Right atrium auricular region (tissue), 2 donors: ENCODE measurements around the gene DERL3. TPM values are rescaled to one million over a fixed set of nuclear protein-coding genes. Genes with fewer than 3 reads are reported as not detected.

Experiments
- DNase-seq: peaks from one replicate; pipeline ENCODE4 v3.0.0-alpha.2; 2019; ENCODE audit warnings: low spot score
- H3K27ac ChIP-seq, 2 donors: fragments of 200-600 bp; sonication (generic); 1 replicate in 1 of 2; 2 replicates in 1 of 2; pipeline ENCODE4 v1.5.1; 2016 to 2019
- H3K27me3 ChIP-seq, 2 donors: fragments of 200-600 bp; sonication (generic); one replicate each; pipeline versions ENCODE4 v1.5.1 to v1.6.0; 2017 to 2019
- H3K36me3 ChIP-seq: fragments of 200-600 bp; sonication (generic); one replicate; pipeline ENCODE4 v1.5.1; 2016
- H3K4me1 ChIP-seq, 2 donors: fragments of 200-600 bp; sonication (generic); one replicate each; pipeline versions ENCODE4 v1.5.1 to v1.6.0; 2017 to 2019
- H3K4me3 ChIP-seq, 2 donors: fragments of 200-600 bp; sonication (generic); 1 replicate in 1 of 2; 2 replicates in 1 of 2; pipeline ENCODE4 v1.5.1; 2017 to 2019; ENCODE audit warnings: mild to moderate bottlenecking in 1 of 2, moderate library complexity in 1 of 2
- H3K9me3 ChIP-seq, 2 donors: fragments of 200-600 bp; sonication (generic); one replicate each; pipeline ENCODE4 v1.5.1; 2019
- CTCF ChIP-seq, 2 donors: fragments of 200-600 bp; sonication (generic); IDR thresholded peaks; one replicate each; pipeline ENCODE4 v1.5.1; 2019; ENCODE audit warnings: antibody characterized with exemption in 2 of 2
- total RNA-seq, 2 donors: library from RNA; depleted of rRNA; stranded (reverse); fragments of >200 nt; gene quantifications; one replicate each; pipeline ENCODE4 v1.1.0, GENCODE V29; 2016

The DERL3 gene
- total RNA-seq, 2 donors from 2014 or later: 4.0 to 10.6 TPM

- peaks cover 0 to 90% of the 10 kb centered on the region in 2 donors for H3K4me1 ChIP-seq
- H3K9me3 ChIP-seq: no peaks in the 10 kb centered on the region
- no peaks in the 10 kb centered on the region for H3K27me3 ChIP-seq
- DNase-seq: no peak
- TF ChIP-seq CTCF (IDR thresholded peaks at IDR 0.05): no peak
- H3K36me3 ChIP-seq: peaks cover 27% of the 10 kb centered on the region
- H3K4me3 ChIP-seq: no peak overlapping the region
- peak overlapping the region; percentile 88 to 90 for H3K27ac ChIP-seq
These were observed 7.0 kb downstream of the DERL3 start for GRCh38 chr22:23831781-23832180.

- no peak for DNase-seq
- H3K36me3 ChIP-seq: peaks cover 33% of the 10 kb centered on the region
- H3K9me3 ChIP-seq: no peaks in the 10 kb centered on the region
- no peaks in the 10 kb centered on the region for H3K27me3 ChIP-seq
- H3K4me3 ChIP-seq: no peak overlapping the region
- H3K4me1 ChIP-seq: peaks cover 0 to 91% of the 10 kb centered on the region in 2 donors
- no peak for TF ChIP-seq CTCF (IDR thresholded peaks at IDR 0.05)
- H3K27ac ChIP-seq: peak overlapping the region; percentile 88 to 90
These were observed 7.5 kb downstream of the DERL3 start for GRCh38 chr22:23831261-23831660.

DNA sequence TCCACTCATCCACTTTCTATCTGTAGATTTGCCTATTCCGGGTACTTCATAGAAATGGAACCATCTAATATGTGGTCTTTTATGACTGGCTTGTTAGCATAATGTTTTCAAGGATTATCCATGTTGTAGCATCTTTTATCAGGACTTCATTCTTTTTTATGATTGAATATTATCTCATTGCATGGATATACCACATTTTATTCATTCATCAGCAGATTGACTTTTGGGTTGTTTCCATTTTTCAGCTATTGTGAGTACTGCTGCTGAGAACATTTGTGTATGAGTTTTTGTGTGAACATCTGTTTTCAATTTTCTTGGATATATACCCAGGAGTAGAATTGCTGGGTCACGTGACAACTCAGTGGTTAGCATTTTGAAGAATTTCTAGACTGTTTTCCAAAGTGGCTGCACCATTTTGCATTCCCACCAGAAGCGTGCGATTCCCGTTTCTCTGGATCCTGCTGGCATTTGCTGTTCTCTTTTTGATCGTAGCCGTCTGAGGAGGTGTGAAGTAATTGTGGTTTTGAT, 8.9 kb downstream of the DERL3 start:
- H3K27me3 ChIP-seq: no peaks in the 10 kb centered on the region
- H3K4me1 ChIP-seq: peaks cover 0 to 92% of the 10 kb centered on the region in 2 donors
- H3K4me3 ChIP-seq: no peak overlapping the region
- H3K36me3 ChIP-seq: peaks cover 46% of the 10 kb centered on the region
- H3K27ac ChIP-seq: peak overlapping the region; percentile 84 to 90
- H3K9me3 ChIP-seq: no peaks in the 10 kb centered on the region
- no peak for DNase-seq
- no peak for TF ChIP-seq CTCF (IDR thresholded peaks at IDR 0.05)

DNA sequence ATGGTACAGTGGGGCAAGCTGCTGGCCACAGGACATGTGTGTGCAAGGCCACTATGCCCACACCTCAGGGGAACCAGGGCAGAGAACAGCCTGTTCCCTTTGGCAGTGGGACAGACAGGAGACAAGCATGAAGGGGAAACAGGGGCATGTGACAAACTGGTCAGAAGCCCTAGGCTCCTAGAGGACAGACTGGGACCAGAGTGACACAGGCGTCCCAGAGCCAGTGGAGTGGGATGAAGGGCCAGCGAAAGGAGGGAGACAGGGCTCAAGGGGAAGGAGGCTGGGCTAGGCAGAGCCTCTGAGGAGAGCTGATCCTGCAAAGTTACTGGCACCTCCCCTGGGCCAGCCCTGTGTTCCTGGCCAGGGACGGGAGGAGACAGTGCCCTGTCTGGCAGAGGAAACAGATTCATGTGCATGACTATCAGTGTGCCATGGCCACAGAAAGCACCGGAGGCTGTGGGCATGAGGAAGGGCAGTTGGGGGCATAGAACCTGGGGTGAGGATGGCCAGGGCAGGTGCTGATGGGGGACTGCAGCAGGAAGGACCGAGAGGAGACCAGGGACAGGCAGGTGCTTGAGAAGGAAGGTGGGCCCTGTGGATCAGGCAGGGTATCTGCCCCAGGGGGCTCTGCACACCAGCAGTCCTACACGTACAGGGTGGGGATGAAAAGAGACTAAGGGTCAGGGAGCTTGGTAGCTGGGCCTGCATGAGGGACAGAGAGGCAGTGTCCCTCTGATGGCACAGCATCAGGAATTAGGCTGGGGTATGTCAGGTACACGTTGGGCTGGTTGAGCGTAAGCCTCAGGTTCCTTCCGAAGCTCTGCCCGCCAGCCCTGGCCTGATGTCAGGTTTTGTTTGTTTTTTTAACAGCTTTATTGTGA, 9.8 kb downstream of the DERL3 start:
- H3K27ac ChIP-seq: peak overlapping the region; percentile 84 to 90

GRCh38 chr22:23827351-23827995, 11.3 kb downstream of the DERL3 start:
- H3K9me3 ChIP-seq: no peaks in the 10 kb centered on the region
- H3K4me3 ChIP-seq: no peak overlapping the region
- H3K36me3 ChIP-seq: peaks cover 58% of the 10 kb centered on the region
- peak overlapping the region; percentile 84 to 90 for H3K27ac ChIP-seq
- peaks cover 0 to 92% of the 10 kb centered on the region in 2 donors for H3K4me1 ChIP-seq
- H3K27me3 ChIP-seq: no peaks in the 10 kb centered on the region
- TF ChIP-seq CTCF (IDR thresholded peaks at IDR 0.05): no peak
- no peak for DNase-seq

More for the DNA sequence above, 9.8 kb downstream of the DERL3 start:
- TF ChIP-seq CTCF (IDR thresholded peaks at IDR 0.05): no peak
- Histone ChIP-seq H3K36me3 (peaks cover 53% of the 10 kb centered on the region), H3K27me3 (no peaks in the 10 kb centered on the region), H3K9me3 (no peaks in the 10 kb centered on the region), H3K4me3 (no peak overlapping the region), H3K4me1 (peaks cover 0 to 92% of the 10 kb centered on the region in 2 donors)
- DNase-seq: peak; percentile 73
